GM23338 (cell line): ENCODE measurements around the gene YBX1. TPM values are rescaled to one million over a fixed set of nuclear protein-coding genes. Genes with fewer than 3 reads are reported as not detected.

Experiments
- ATAC-seq: fragments of 200-7000 bp; cut with Tn5 transposase; 3 replicates; pipeline ENCODE4 v1.9.1; 2020
- DNase-seq: peaks from one replicate; pipeline ENCODE4 v3.0.0-alpha.2; 2015; ENCODE audit warnings: low spot score
- H2AFZ ChIP-seq: fragments of 200-600 bp; sonication (generic); 2 replicates; pipeline ENCODE4 v1.8.0; 2016; ENCODE audit warnings: antibody characterized with exemption, mild to moderate bottlenecking, moderate library complexity
- H3F3A ChIP-seq: fragments of 200-600 bp; sonication (generic); replicated peaks from 2 replicates; pipeline ENCODE4 v1.8.0; 2017; ENCODE audit warnings: antibody characterized with exemption, mixed run types, low read depth
- H3K27ac ChIP-seq: fragments of 200-600 bp; sonication (generic); 2 replicates; pipeline ENCODE4 v1.6.1; 2016; ENCODE audit warnings: low read depth
- H3K27me3 ChIP-seq: fragments of 200-600 bp; sonication (generic); 2 replicates; pipeline ENCODE4 v1.8.0; 2016; ENCODE audit warnings: mild to moderate bottlenecking, mixed run types, moderate library complexity; ENCODE audit not compliant: insufficient read depth
- H3K36me3 ChIP-seq: fragments of 200-600 bp; sonication (generic); 2 replicates; pipeline ENCODE4 v1.8.0; 2016; ENCODE audit warnings: mild to moderate bottlenecking; ENCODE audit not compliant: insufficient read depth
- H3K4me1 ChIP-seq: fragments of 200-600 bp; sonication (generic); 2 replicates; pipeline ENCODE4 v1.8.0; 2016; ENCODE audit warnings: mild to moderate bottlenecking, moderate library complexity; ENCODE audit not compliant: insufficient read depth
- H3K4me2 ChIP-seq: fragments of 200-600 bp; sonication (generic); 2 replicates; pipeline ENCODE4 v1.7.1; 2017; ENCODE audit warnings: mixed run types
- H3K4me3 ChIP-seq: fragments of 200-600 bp; sonication (generic); 2 replicates; pipeline ENCODE4 v1.6.1; 2016; ENCODE audit warnings: mixed run types
- H3K79me2 ChIP-seq: fragments of 200-600 bp; sonication (generic); replicated peaks from 2 replicates; pipeline ENCODE4 v1.8.0; 2017; ENCODE audit warnings: mild to moderate bottlenecking; ENCODE audit not compliant: insufficient read depth
- H3K9me2 ChIP-seq: fragments of 200-600 bp; sonication (generic); 2 replicates; pipeline ENCODE4 v1.8.0; 2017; ENCODE audit not compliant: insufficient read depth
- H4K20me1 ChIP-seq: fragments of 200-600 bp; sonication (generic); replicated peaks from 2 replicates; pipeline ENCODE4 v1.8.0; 2017; ENCODE audit warnings: mild to moderate bottlenecking; ENCODE audit not compliant: insufficient read depth
- H3K27ac Mint-ChIP-seq: 2 replicates; pipeline ENCODE4 v1.8.0; 2020; ENCODE audit warnings: inconsistent platforms, mild to moderate bottlenecking, moderate library complexity, mixed read lengths
- H3K27me3 Mint-ChIP-seq: 3 replicates; pipeline ENCODE4 v1.8.0; 2022; ENCODE audit warnings: low read depth, mild to moderate bottlenecking, moderate library complexity, mixed read lengths, inconsistent platforms; ENCODE audit not compliant: insufficient read depth, poor library complexity
- H3K36me3 Mint-ChIP-seq: 3 replicates; pipeline ENCODE4 v1.8.0; 2021; ENCODE audit warnings: low read depth, mild to moderate bottlenecking, inconsistent platforms, moderate library complexity, mixed read lengths
- H3K4me1 Mint-ChIP-seq: 3 replicates; pipeline ENCODE4 v1.8.0; 2020; ENCODE audit warnings: mild to moderate bottlenecking, inconsistent platforms, mixed read lengths
- H3K4me3 Mint-ChIP-seq: 3 replicates; pipeline ENCODE4 v1.8.0; 2021; ENCODE audit warnings: moderate library complexity, mild to moderate bottlenecking, inconsistent platforms, mixed read lengths
- H3K9me3 Mint-ChIP-seq: 3 replicates; pipeline ENCODE4 v1.8.0; 2020; ENCODE audit warnings: moderate library complexity, mild to moderate bottlenecking, inconsistent platforms, mixed read lengths
- CREB1 ChIP-seq: fragments of 250-450 bp; sonication (Bioruptor Pico); IDR thresholded peaks from 2 replicates; pipeline ENCODE4 v1.5.0; 2020; ENCODE audit warnings: low read depth, mild to moderate bottlenecking, moderate library complexity
- CTCF ChIP-seq, 2 experiments: fragments of 200-600 bp in 1 of 2; sonication (generic) in 1 of 2; conservative IDR thresholded peaks; 2 replicates each; pipeline versions ENCODE4 v1.5.1 to v1.6.1; 2016 to 2017; ENCODE audit warnings: antibody characterized with exemption in 2 of 2, low read depth in 2 of 2, mild to moderate bottlenecking in 2 of 2, moderate library complexity in 1 of 2
- EZH2 ChIP-seq: fragments of 200-600 bp; sonication (generic); IDR thresholded peaks from one replicate; pipeline ENCODE4 v1.8.0; 2017; ENCODE audit warnings: antibody characterized with exemption, mild to moderate bottlenecking, low read depth; ENCODE audit not compliant: unreplicated experiment
- JUNB ChIP-seq: IDR thresholded peaks from one replicate; pipeline ENCODE4 v1.6.1; 2016; ENCODE audit warnings: antibody characterized with exemption; ENCODE audit not compliant: unreplicated experiment
- ZNF114 ChIP-seq: fragments of 250-450 bp; sonication (Bioruptor Pico); IDR thresholded peaks from 2 replicates; pipeline ENCODE4 v1.5.0; 2020; ENCODE audit warnings: mild to moderate bottlenecking, moderate library complexity
- ZNF331 ChIP-seq: fragments of 250-450 bp; sonication (Bioruptor Pico); IDR thresholded peaks from 2 replicates; pipeline ENCODE4 v1.5.0; 2020; ENCODE audit warnings: low read depth, mild to moderate bottlenecking, moderate library complexity
- ZNF462 ChIP-seq: fragments of 250-450 bp; sonication (Bioruptor Pico); IDR thresholded peaks from 2 replicates; pipeline ENCODE4 v1.5.0; 2020; ENCODE audit warnings: mild to moderate bottlenecking, moderate library complexity
- polyA plus RNA-seq: library from polyadenylated mRNA; unstranded; fragments of >200 nt; fragmentation: Nextera tagmentation; extraction: Ambion mirVana; gene quantifications from 2 replicates; pipeline ENCODE4 v1.2.1, GENCODE V29; 2016
- total RNA-seq: library from RNA; depleted of rRNA; stranded (reverse); fragments of >200 nt; shearing (Covaris generic); gene quantifications from 2 replicates; pipeline ENCODE4 v1.2.3, GENCODE V29; 2014
- TF ChIP-seq, protein P1 (sequence below): IDR thresholded peaks from 2 replicates; pipeline ENCODE4 v1.6.1; 2016; ENCODE audit warnings: antibody characterized with exemption

The YBX1 gene
- total and polyA plus RNA-seq, 2 experiments from 2014 or later, result 1,282 to 1,441 TPM

GRCh38 chr1:42736571-42737200 lies 54.5 kb downstream of the YBX1 start:
- DNase-seq, result no peak
- no peak for ATAC-seq
- Histone ChIP-seq H3K4me2 (no peak overlapping the region), H3K79me2 (no peaks in the 10 kb centered on the region), H3F3A (no peaks in the 10 kb centered on the region), H3K27ac (no peak overlapping the region), H3K27me3 (no peaks in the 10 kb centered on the region), H3K9me2 (no peaks in the 10 kb centered on the region), H3K4me1 (peaks cover 16% of the 10 kb centered on the region), H3K36me3 (no peaks in the 10 kb centered on the region), H4K20me1 (no peaks in the 10 kb centered on the region), H2AFZ (no peak overlapping the region), H3K4me3 (no peak overlapping the region)
- Mint-ChIP-seq H3K27me3 (peaks cover 7% of the 10 kb centered on the region), H3K36me3 (peaks cover 2% of the 10 kb centered on the region; the same call in 1 of the 3 replicates), H3K4me1 (peaks cover 29% of the 10 kb centered on the region), H3K9me3 (no peaks in the 10 kb centered on the region), H3K27ac (peak overlapping the region; percentile 30), H3K4me3 (no peak overlapping the region)
- TF ChIP-seq JUNB (no peak), CTCF (conservative IDR thresholded peaks at IDR 0.05; ENCODE audit: low read depth in 2 of 2) (no peak), CREB1 (CRISPR knock-in tag) (no peak), EZH2 (no peak)

- no peak for ATAC-seq
- Histone ChIP-seq H3K4me3 (no peak overlapping the region), H3K4me2 (no peak overlapping the region), H3K4me1 (peaks cover 22% of the 10 kb centered on the region), H2AFZ (no peak overlapping the region), H3K27ac (no peak overlapping the region), H3K9me2 (no peaks in the 10 kb centered on the region), H3K27me3 (no peaks in the 10 kb centered on the region), H3K79me2 (no peaks in the 10 kb centered on the region), H3K36me3 (no peaks in the 10 kb centered on the region), H4K20me1 (no peaks in the 10 kb centered on the region), H3F3A (no peaks in the 10 kb centered on the region)
- peaks cover 35% of the 10 kb centered on the region for H3K4me1 Mint-ChIP-seq
- DNase-seq, result no peak
- H3K4me3 Mint-ChIP-seq, result no peak overlapping the region
- peaks cover 12% of the 10 kb centered on the region for H3K27me3 Mint-ChIP-seq
- TF ChIP-seq ZNF462 (CRISPR knock-in tag), result no peak
- no peak for TF ChIP-seq ZNF114 (CRISPR knock-in tag)
- no peak for TF ChIP-seq ZNF331 (CRISPR knock-in tag)
- TF ChIP-seq, protein P1, sequence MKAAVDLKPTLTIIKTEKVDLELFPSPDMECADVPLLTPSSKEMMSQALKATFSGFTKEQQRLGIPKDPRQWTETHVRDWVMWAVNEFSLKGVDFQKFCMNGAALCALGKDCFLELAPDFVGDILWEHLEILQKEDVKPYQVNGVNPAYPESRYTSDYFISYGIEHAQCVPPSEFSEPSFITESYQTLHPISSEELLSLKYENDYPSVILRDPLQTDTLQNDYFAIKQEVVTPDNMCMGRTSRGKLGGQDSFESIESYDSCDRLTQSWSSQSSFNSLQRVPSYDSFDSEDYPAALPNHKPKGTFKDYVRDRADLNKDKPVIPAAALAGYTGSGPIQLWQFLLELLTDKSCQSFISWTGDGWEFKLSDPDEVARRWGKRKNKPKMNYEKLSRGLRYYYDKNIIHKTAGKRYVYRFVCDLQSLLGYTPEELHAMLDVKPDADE, result no peak
- H3K27ac Mint-ChIP-seq, result no peak overlapping the region; the same call in 1 of the 2 replicates
- H3K9me3 Mint-ChIP-seq, result no peaks in the 10 kb centered on the region
- peaks cover 2% of the 10 kb centered on the region; the same call in 1 of the 3 replicates for H3K36me3 Mint-ChIP-seq
Observed at GRCh38 chr1:42737257-42737656, 55.0 kb downstream of the YBX1 start.
